ENCODE data around the gene CRIP3.

Gene CRIP3

DNA sequence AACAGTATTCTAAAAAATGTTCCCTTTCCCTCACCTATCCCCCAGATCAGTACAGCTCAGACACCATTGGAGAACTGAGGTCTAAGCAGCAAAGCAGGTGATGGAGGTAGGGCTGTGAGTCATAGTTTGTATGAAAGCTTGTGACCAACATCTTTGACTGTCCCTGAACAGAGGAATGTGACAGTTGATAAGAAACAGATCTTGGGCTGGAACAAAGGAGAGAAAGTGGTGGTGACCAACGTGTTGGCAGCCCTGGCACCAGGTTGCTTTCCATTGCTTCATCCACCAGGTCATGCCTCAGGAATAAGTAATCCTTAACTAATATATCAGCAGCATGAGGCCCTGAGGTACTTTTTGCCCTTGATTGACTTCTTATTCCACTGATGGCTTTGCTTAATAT, 19.9 kb upstream of the CRIP3 start:
- in situ Hi-C loops (cut with HindIII; ENCODE audit: low sequenced_read_pairs), result no loop called here
- no peak for DNase-seq (ENCODE audit: low read depth, low spot score)
- TF ChIP-seq, protein P1, sequence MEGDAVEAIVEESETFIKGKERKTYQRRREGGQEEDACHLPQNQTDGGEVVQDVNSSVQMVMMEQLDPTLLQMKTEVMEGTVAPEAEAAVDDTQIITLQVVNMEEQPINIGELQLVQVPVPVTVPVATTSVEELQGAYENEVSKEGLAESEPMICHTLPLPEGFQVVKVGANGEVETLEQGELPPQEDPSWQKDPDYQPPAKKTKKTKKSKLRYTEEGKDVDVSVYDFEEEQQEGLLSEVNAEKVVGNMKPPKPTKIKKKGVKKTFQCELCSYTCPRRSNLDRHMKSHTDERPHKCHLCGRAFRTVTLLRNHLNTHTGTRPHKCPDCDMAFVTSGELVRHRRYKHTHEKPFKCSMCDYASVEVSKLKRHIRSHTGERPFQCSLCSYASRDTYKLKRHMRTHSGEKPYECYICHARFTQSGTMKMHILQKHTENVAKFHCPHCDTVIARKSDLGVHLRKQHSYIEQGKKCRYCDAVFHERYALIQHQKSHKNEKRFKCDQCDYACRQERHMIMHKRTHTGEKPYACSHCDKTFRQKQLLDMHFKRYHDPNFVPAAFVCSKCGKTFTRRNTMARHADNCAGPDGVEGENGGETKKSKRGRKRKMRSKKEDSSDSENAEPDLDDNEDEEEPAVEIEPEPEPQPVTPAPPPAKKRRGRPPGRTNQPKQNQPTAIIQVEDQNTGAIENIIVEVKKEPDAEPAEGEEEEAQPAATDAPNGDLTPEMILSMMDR (IDR thresholded peaks at IDR 0.05; ENCODE audit: low read depth, low read length), result no peak
- H3K4me3 ChIP-seq (ENCODE audit: low read depth, low read length), result no peak overlapping the region

DNA sequence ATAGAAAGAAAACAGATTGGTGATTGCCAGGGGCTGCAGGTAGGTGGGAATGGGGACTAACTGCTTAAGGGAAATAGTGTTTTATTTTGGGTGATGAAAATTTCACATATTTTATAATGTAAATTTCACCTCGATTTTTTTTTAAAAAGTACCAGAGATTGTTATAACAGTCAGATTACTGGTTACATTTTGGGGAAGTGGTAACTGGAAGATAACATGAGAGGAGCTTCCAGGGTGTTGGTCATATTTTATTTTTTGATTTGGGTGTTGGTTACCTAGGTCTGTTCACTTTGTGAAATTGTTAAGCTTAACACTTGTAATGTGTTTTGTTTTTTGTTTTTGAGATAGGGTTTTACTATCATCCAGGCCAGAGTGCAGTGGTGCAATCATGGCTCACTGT, 17.2 kb upstream of the CRIP3 start:
- no peak for DNase-seq (ENCODE audit: low read depth, low spot score)
- TF ChIP-seq, protein P1 (IDR thresholded peaks at IDR 0.05; ENCODE audit: low read depth, low read length), result no peak
- no peak overlapping the region for H3K4me3 ChIP-seq (ENCODE audit: low read depth, low read length)
- in situ Hi-C loops (cut with HindIII; ENCODE audit: low sequenced_read_pairs), result no loop called here

DNA sequence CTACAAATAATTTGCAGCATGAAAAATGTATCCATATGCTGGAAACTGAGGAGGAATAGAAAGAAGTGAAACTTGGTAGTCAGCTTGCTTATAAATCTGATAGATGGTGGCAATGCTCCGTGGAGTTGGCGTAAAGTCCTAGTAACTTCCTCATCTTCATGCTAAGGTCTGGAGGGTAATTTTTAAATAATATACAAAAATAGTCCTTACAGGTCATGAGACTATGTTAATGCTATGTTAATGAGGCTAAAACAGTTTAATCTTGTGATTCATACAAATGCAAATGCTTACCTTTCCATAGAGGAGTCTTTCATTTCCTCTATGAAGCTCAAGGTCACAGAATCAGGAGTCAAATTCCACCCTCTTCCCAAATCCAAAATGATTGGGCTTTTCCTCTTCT, 9.4 kb upstream of the CRIP3 start:
- DNase-seq (ENCODE audit: low read depth, low spot score), result no peak
- TF ChIP-seq, protein P1 (IDR thresholded peaks at IDR 0.05; ENCODE audit: low read depth, low read length), result no peak
- no peak overlapping the region for H3K4me3 ChIP-seq (ENCODE audit: low read depth, low read length)
- in situ Hi-C loops (cut with HindIII; ENCODE audit: low sequenced_read_pairs), result no loop called here

DNA sequence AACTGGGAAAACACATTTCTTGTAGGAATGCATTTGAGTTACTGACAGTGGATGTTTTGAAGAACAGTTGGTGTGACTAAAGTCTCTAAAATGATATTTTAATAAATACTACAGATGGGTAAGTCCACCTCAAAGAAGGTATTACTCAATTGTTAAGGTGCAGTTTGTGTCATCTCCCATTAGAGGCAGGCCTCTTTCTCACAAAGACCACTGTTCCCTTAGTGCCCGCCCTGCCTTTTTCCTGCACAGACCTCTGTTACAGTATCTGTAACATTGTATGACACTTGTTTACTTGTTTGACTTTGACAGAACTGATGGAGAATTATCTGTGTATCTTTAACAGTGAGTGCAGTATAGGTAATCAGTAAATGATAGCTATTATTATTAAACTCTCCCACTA, 5.2 kb upstream of the CRIP3 start:
- no peak overlapping the region for H3K4me3 ChIP-seq (ENCODE audit: low read depth, low read length)

DNA sequence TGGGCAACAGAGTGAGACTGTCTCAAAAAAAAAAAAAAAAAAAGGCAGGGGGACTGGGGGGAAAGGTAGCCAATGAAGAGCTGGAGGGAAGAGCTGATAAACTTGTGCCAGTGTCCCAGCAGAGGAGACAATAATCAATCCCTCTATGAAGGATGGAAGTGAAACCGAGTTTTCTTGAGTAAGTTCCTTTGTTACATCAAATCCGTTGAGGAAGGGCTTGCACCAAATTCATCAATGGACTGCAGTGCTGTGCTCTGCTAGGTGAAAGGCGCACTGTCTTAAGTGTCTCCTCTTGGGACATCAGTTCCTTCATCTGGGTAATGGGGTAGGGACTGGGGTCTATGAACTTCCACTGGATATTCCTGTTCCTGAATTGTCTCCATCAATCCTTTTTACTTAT, 3.0 kb upstream of the CRIP3 start:
- no peak for DNase-seq (ENCODE audit: low read depth, low spot score)

More for the DNA sequence above, 5.2 kb upstream of the CRIP3 start:
- TF ChIP-seq, protein P1 (IDR thresholded peaks at IDR 0.05; ENCODE audit: low read depth, low read length), result no peak
- in situ Hi-C loops (cut with HindIII; ENCODE audit: low sequenced_read_pairs), result no loop called here
- no peak for DNase-seq (ENCODE audit: low read depth, low spot score)

DNA sequence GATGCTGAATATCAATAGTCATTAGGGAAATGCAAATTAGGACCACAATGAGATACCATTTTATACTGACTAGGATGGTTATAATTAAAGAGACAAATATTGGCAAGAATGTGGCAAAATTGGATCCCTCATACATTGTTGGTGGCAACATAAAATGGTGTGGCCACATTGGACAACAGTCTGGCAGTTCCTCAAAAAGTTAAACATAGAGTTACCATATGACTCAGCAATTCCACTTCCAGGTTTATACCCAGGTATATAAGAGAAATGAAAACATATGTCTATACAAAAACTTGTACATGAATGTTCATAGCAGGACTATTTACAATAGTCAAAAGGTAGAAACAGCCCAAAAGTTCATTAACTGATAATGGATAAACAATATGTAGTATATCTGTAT, 2.0 kb upstream of the CRIP3 start:
- H3K4me3 ChIP-seq (ENCODE audit: low read depth, low read length), result no peak overlapping the region
- in situ Hi-C loops (cut with HindIII; ENCODE audit: low sequenced_read_pairs), result no loop called here
- no peak for DNase-seq (ENCODE audit: low read depth, low spot score)
- TF ChIP-seq, protein P1 (IDR thresholded peaks at IDR 0.05; ENCODE audit: low read depth, low read length), result no peak

More for the DNA sequence above, 3.0 kb upstream of the CRIP3 start:
- in situ Hi-C loops (cut with HindIII; ENCODE audit: low sequenced_read_pairs), result no loop called here
- TF ChIP-seq, protein P1 (IDR thresholded peaks at IDR 0.05; ENCODE audit: low read depth, low read length), result no peak
- H3K4me3 ChIP-seq (ENCODE audit: low read depth, low read length), result no peak overlapping the region

DNA sequence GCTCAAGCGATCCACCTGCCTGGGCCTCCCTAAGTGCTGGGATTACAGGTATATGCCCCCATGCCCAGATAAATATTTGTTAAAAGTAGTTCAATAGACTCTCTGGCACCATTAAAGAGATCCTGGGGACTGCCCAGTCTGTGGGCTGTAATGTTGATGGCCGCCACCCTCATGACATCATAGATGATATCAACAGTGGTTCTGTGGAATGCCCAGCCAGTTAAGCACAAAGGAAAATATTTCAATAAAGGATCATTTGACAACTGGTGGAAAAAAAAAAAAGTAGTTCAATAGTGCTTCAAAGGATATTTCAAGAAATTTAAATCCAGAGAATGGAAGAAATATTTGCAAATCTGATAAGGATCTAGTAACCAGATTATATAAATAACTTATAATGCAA, 1.5 kb upstream of the CRIP3 start:
- in situ Hi-C loops (cut with HindIII; ENCODE audit: low sequenced_read_pairs), result no loop called here

More for the DNA sequence above, 1.5 kb upstream of the CRIP3 start:
- no peak overlapping the region for H3K4me3 ChIP-seq (ENCODE audit: low read depth, low read length)
- DNase-seq (ENCODE audit: low read depth, low spot score), result no peak
- TF ChIP-seq, protein P1 (IDR thresholded peaks at IDR 0.05; ENCODE audit: low read depth, low read length), result no peak

Measured in astrocyte of the spinal cord (primary cell).